GM19239 (cell line): Measurements from ENCODE around the gene TAF1A.
"Not testable (repeated sequence)": the region's sequence is repeated elsewhere in the genome, so short reads cannot be mapped to it uniquely, and the experiment has no call there.

ENCODE experiments used
- DNase-seq: peaks from one replicate; pipeline ENCODE4 v3.0.0; 2011; ENCODE audit warnings: low spot score; ENCODE audit not compliant: insufficient read length
- FAIRE-seq: peaks from 2 replicates; lab custom pipeline; 2011; peaks lifted over from hg19 to GRCh38; lab: Jason Lieb, UNC

Gene TAF1A

GRCh38 chr1:222589462-222590302 lies at the start of gene TAF1A:
Gene TAF1A (minus strand): TSS chr1:222589933.
- FAIRE-seq (peak; percentile 97), DNase-seq (peak; percentile 62)

DNA sequence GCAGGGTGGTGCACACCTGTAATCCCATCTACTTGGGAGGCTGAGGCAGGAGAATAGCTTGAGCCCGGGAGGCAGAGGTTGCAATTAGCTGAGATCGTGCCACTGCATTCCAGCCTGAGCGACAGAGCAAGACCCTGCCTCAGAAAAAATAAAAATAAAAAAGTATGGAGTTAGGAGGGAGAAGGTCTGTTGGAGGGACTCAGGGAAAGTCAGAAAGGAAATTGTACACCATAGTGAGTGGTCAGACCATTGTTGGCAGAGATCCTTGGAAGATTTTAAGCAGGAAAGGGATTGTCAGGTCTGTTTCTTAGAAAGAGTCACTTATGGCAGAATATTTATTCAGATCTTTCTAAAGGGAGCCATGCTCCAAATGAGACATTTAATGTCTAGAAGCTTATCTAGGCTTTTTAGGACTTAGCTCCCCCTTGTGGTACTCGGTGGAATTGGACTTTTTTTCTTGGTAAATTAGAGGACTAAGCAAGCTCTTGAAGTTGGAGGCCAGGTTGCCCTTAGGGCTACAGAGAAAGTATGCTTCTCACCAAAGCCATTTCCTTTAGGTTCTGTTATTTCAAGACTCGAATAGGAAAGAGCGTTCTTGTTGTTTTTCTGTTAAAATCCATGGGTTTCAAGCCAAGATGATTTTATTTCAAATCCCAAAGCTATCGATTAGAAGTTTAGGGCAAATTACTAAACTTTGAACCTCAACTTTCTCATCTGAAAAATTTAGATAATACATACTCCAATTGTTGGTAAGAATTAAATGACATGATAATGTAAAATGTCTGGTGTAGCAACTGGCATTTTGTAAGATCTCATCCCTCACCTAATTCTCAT lies 44.7 kb upstream of the TAF1A start:
- FAIRE-seq: peak; percentile 91
- no peak for DNase-seq

DNA sequence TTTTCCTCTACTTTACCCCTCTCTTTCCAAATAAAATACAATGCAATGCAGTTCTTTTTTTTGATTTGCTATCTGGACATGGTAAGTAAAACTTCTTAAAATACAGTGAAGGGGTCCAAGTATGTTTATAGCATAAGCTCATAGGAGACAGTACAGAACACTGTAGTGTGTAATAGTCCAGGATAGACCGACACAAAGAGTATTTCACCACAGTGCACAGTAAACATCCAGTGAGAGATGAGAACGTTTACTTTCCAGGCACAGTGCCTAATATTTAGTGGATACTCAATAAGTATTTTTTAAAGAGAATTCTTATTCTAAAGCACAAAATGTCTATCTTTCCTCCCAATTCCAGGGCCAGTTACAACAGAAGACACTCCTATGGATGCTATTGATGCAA lies 43.0 kb upstream of the TAF1A start:
- no peak for FAIRE-seq
- no peak for DNase-seq

GRCh38 chr1:222631611-222632208 lies 42.0 kb upstream of the TAF1A start:
- no peak for DNase-seq
- no peak for FAIRE-seq

GRCh38 chr1:222629921-222630535 lies 40.3 kb upstream of the TAF1A start:
- DNase-seq (no peak), FAIRE-seq (no peak)

DNA sequence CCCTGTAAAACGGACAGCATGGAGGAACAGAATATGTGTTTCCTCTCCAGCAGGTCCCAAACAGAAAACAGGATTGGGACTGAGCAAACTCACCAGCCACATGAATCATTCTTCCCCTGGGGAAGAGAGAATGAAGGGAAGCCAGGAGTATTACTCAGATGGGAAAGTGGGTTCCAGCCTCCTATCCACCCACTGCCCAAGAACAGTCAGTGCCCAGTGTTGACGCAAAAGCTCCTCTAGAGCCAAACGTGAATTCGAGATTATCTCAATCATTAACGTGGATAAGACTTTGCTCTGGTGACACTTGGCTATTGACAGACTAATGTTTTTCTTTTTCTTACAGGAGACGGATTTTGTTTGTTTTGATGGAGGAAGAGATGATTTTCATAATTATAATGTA lies 37.5 kb upstream of the TAF1A start:
- no peak for FAIRE-seq
- DNase-seq: no peak

GRCh38 chr1:222624214-222624613 lies 34.5 kb upstream of the TAF1A start:
- FAIRE-seq (no peak), DNase-seq (no peak)

DNA sequence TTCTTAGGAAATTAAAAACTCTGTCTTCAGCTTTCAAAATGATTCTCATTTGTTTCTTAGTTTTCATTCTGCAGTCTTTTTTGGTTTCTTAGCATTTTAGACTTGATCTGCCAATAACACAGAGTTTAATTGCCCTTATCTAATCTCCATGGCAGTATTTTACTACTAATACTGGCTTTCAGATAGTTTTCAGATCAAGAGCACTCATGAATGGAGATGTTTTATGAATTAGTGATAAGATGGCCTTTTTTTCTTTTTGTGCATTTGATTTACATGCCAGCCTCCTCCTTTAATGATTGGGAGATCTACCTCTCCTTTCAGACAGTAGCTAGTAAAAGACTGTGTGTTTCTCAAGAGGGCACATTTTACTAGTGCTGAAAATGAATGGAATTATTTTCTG lies 33.7 kb upstream of the TAF1A start:
- no peak for DNase-seq
- no peak for FAIRE-seq

- FAIRE-seq: no peak
Observed at GRCh38 chr1:222622765-222623164, 33.0 kb upstream of the TAF1A start.

GRCh38 chr1:222620566-222620965 lies 30.8 kb upstream of the TAF1A start:
- DNase-seq (peak; percentile 29), FAIRE-seq (peak; percentile 93)

More at GRCh38 chr1:222622765-222623164, 33.0 kb upstream of the TAF1A start:
- DNase-seq: no peak

DNA sequence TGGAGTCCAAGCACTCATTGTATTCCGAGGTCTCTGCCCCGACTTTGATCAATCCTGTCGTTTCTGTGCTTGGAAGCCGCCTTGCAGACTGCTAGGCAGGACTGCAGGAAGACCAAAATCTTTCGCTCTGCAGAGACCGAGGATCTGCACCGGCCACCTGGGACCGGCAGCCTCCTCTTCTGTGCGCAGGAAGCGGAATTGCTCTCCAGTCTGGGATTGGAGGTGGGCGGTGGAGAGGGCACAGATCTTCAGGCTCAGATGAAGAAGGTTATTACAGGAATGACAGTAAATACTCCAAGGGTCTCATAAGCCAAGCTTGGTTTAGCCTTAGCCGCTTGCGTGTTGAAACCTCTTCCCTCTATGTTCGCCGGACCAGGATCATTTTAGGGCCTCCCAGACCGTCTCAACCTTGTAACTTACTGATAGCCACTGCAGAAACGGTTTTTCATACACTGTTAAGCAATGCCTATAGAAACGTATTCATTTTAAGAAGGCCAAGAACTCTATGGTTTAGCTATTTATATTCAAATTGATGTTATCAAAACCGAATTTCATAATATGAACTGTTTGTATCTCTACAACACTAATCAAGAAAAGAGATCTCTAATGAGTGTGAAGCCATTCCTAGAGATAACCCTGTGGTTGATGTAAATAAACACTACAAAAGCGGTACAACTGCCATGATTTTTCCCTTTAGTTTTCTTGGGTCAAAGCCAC lies 29.3 kb upstream of the TAF1A start:
- peak; percentile 31 for FAIRE-seq
- no peak for DNase-seq

DNA sequence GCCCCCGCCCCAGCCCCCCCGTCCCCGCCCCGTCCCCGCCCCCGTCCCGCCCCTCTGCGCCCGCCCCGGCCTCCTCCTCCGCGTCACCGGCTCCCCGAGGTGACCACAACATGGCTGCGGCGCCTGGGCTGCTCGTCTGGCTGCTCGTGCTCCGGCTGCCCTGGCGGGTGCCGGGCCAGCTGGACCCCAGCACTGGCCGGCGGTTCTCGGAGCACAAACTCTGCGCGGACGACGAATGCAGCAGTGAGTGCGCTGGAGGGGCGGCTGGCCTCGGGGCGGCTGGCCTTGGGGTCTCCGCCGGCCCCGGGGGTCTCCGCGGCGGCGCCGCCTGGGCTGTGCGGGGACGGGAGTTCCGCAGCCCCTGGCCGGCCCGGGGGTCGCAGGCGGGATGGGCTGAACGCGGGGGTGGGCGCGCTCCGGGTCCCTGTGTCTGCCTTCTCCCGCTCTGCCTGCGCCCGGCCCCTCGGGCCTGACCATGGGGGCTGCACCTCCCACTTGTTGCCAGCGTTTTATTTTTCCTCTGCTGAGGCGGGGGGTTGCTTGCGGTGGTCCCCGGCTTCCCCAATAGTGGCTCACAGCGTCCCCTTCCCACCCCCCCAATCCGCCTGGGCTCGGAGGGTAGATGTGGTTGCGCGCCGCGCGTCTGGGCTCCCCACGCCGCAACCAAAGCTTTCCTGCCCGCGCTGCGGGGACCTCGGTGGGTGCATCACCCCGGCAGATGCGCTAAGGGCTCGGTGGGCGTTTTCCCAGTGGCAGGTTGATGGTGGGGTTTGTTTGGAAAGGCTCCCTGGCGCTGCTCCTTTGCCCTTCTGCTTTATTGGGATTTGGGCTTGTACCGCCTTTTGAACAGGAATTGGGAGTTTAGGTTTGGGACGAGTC lies 28.5 kb upstream of the TAF1A start, which contains the start of gene MIA3:
MIA3 (plus strand) TSS at position 97 of the 879 bp plus-strand sequence; CDS start at position 111, 14 bp downstream.
- FAIRE-seq (no peak), DNase-seq (peak; percentile 83)

DNA sequence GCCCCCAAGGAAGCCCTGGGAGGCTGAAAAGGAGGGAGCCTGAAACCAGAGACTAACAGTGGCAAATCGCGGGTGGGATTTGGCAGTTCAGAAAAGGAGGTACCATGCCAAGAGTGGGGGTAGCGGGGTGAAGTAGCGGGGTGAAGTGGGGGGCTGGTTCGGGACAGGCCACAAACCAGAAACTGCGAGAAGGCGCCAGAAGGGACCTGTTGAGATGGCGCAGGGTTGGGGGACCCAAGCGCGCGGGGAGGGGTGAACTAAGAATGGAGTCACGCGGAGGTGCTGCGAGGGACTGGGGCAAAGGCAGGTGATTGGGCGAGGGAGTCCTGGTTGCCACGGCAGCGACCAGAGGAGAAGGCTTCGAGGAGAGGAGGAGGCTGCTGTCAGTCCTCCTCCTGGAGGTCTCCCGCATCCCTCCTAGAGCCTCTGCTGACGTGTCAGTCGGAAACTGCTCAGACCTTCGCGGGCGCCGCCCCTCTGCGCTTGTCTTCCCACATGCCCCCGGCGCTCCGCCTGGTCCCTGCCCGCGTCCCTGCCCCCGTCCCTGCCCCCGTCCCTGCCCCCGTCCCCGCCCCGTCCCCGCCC lies 27.7 kb upstream of the TAF1A start:
- DNase-seq (peak; percentile 78), FAIRE-seq (peak; percentile 68)

- DNase-seq: no peak
- FAIRE-seq: no peak
Observed at GRCh38 chr1:222616525-222616924, 26.8 kb upstream of the TAF1A start.

GRCh38 chr1:222613627-222614026 lies 23.9 kb upstream of the TAF1A start:
- FAIRE-seq (no peak), DNase-seq (no peak)

GRCh38 chr1:222610728-222611127 lies 21.0 kb upstream of the TAF1A start:
- no peak for FAIRE-seq
- no peak for DNase-seq

DNA sequence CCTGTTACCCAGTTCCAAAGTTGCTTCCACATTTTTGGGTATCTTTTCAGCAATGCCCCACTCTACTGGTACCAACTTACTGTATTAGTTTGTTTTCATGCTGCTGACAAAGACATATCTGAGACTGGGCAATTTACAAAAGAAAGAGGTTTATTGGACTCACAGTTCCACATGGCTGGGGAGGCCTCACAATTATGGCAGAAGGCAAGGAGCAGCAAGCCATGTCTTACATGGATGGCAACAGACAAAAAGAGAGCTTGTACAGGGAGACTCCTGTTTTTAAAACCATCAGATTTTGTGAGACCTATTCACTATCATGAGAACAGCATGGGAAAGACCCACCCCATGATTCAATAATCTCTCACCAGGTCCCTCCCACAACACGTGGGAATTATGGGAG lies 19.4 kb upstream of the TAF1A start:
- not testable (repeated sequence) for DNase-seq, FAIRE-seq

DNA sequence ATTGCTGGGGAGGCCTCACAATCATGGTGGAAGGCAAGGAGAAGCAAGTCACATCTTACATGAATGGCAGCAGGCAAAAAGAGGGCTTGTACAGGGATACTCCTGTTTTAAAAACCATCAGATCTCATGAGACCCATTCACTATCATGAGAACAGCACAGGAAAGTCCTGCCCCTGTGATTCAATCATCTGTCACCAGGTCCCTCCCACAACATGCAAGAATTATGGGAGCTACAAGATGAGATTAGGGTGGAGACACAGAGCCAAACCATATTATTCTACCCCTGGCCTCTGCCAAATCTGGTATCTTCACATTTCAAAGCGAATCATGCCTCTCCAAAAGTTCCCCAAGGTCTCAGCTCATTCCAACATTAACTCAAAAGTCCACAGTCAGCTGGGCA lies 17.0 kb upstream of the TAF1A start:
- DNase-seq: no peak
- FAIRE-seq: no peak
